ENCODE results near the gene FOXO1.

- TF ChIP-seq ZNF274 (IDR thresholded peaks at IDR 0.05; ENCODE audit: low read depth, low read length), result no peak
- TF ChIP-seq YY1 (IDR thresholded peaks at IDR 0.05; ENCODE audit: insufficient read depth, insufficient read length), result no peak
These were observed 90.1 kb downstream of the FOXO1 start for GRCh38 chr13:40576369-40576768.
